HCT116 (cell line): Measurements from ENCODE around the gene CNTN4. TPM values are rescaled to one million over a fixed set of nuclear protein-coding genes. Genes with fewer than 3 reads are reported as not detected.

Experiments used
- ATAC-seq: fragments of 200-7000 bp; cut with Tn5 transposase; 2 replicates; pipeline ENCODE4 v1.9.1; 2020; ENCODE audit warnings: mild to moderate bottlenecking, moderate library complexity
- BruUV-seq: library from RNA; stranded (reverse); fragments of 400-500 nt; replicated peaks from 2 replicates; lab custom pipeline; 2021; lab: Mats Ljungman, UMichigan
- CTCF ChIA-PET: fragments of 300-600 bp; sonication (Branson Sonifier 250); formaldehyde crosslinking; loops from one replicate; lab custom pipeline; 2021; ENCODE audit warnings: antibody characterized with exemption; lab: Charles Lee
- POLR2A ChIA-PET: fragments of 300-600, 350-600 bp; sonication (Branson Sonifier 250); formaldehyde crosslinking; loops from one replicate; lab custom pipeline; 2021; ENCODE audit warnings: antibody characterized with exemption; lab: Charles Lee
- RAD21 ChIA-PET, 2 experiments: fragments of 300-600 bp; sonication (Branson Sonifier 250); formaldehyde crosslinking; loops; one replicate each; lab custom pipeline; 2023; ENCODE audit warnings: low total read pairs in 2 of 2; ENCODE audit not compliant: uncharacterized antibody in 2 of 2, unreplicated experiment in 2 of 2, low non-redundant PET in 1 of 2; lab: Charles Lee
- DNase-seq: peaks from one replicate; pipeline ENCODE4 v3.0.0-alpha.2; 2010; ENCODE audit warnings: low read depth, low spot score
- H2AFZ ChIP-seq: fragments of 200-600 bp; shearing (Covaris generic), sonication (generic); 2 replicates; pipeline ENCODE4 v1.6.1; 2017; ENCODE audit warnings: low read depth, mixed run types, mixed read lengths, antibody characterized with exemption, low read length; ENCODE audit not compliant: poor library complexity, severe bottlenecking
- H3K27ac ChIP-seq: 2 replicates; pipeline ENCODE4 v1.5.1; 2012; ENCODE audit warnings: low read depth, low read length
- H3K27me3 ChIP-seq: fragments of 200-600 bp; sonication (generic); 2 replicates; pipeline ENCODE4 v1.6.1; 2016; ENCODE audit warnings: mixed run types, low read length, mixed read lengths; ENCODE audit not compliant: insufficient read depth
- H3K36me3 ChIP-seq, 2 experiments: fragments of 200-500 bp in 1 of 2; fragments of 200-600 bp in 1 of 2; sonication (Bioruptor generic) in 1 of 2; sonication (generic) in 1 of 2; 2 replicates each; pipeline versions ENCODE4 v1.5.1 to v1.6.1; 2014 to 2016; ENCODE audit warnings: low read length in 2 of 2, inconsistent platforms in 1 of 2, mixed read lengths in 1 of 2, mixed run types in 1 of 2; ENCODE audit not compliant: insufficient read depth in 2 of 2, control insufficient read depth in 1 of 2
- H3K4me1 ChIP-seq, 2 experiments: fragments of 200-600 bp in 1 of 2; sonication (generic) in 1 of 2; 2 replicates each; pipeline versions ENCODE4 v1.5.1 to v1.6.1; 2012 to 2017; ENCODE audit warnings: low read length in 2 of 2, inconsistent platforms in 1 of 2, mild to moderate bottlenecking in 1 of 2, mixed read lengths in 1 of 2, mixed run types in 1 of 2, moderate library complexity in 1 of 2; ENCODE audit not compliant: insufficient read depth in 2 of 2, control insufficient read depth in 1 of 2
- H3K4me2 ChIP-seq: fragments of 200-600 bp; sonication (generic); 2 replicates; pipeline ENCODE4 v1.6.1; 2017; ENCODE audit warnings: mixed run types, low read length, mixed read lengths
- H3K4me3 ChIP-seq, 2 experiments: fragments of 200-600 bp in 1 of 2; sonication (generic) in 1 of 2; replicated peaks in 1 of 2; 2 replicates each; pipeline ENCODE4 v1.5.1; 2011 to 2016; ENCODE audit warnings: low read length in 2 of 2, control low read depth in 1 of 2, low read depth in 1 of 2, mild to moderate bottlenecking in 1 of 2, mixed read lengths in 1 of 2, mixed run types in 1 of 2
- H3K79me2 ChIP-seq: fragments of 200-600 bp; sonication (generic); 2 replicates; pipeline ENCODE4 v1.6.1; 2017; ENCODE audit warnings: mild to moderate bottlenecking, mixed run types, low read length, moderate library complexity, mixed read lengths; ENCODE audit not compliant: insufficient read depth
- H3K9ac ChIP-seq: fragments of 200-600 bp; sonication (generic); 2 replicates; pipeline ENCODE4 v1.6.1; 2016; ENCODE audit warnings: low read length, mixed read lengths
- H3K9me2 ChIP-seq: fragments of 200-600 bp; sonication (generic), shearing (Covaris generic); 2 replicates; pipeline ENCODE4 v1.6.1; 2017; ENCODE audit warnings: mixed run types, mild to moderate bottlenecking, moderate library complexity; ENCODE audit not compliant: insufficient read depth
- H3K9me3 ChIP-seq, 2 experiments: fragments of 200-500 bp in 1 of 2; fragments of 200-600 bp in 1 of 2; sonication (Bioruptor generic) in 1 of 2; sonication (generic) in 1 of 2; 2 replicates each; pipeline ENCODE4 v1.6.1; 2014 to 2017; ENCODE audit warnings: low read length in 2 of 2, mixed read lengths in 2 of 2, inconsistent platforms in 1 of 2, low read depth in 1 of 2, mild to moderate bottlenecking in 1 of 2, mixed run types in 1 of 2, moderate library complexity in 1 of 2; ENCODE audit not compliant: control insufficient read depth in 1 of 2, insufficient read depth in 1 of 2
- H4K20me1 ChIP-seq: fragments of 200-600 bp; sonication (generic), shearing (Covaris generic); 2 replicates; pipeline ENCODE4 v1.6.1; 2017; ENCODE audit warnings: mixed run types, mild to moderate bottlenecking, moderate library complexity; ENCODE audit not compliant: insufficient read depth
- CBX3 ChIP-seq: IDR thresholded peaks from 2 replicates; pipeline ENCODE4 v1.6.1; 2012; ENCODE audit warnings: low read depth
- EGR1 ChIP-seq: IDR thresholded peaks from 2 replicates; pipeline ENCODE4 v1.6.1; 2012; ENCODE audit warnings: low read depth
- ELF1 ChIP-seq: IDR thresholded peaks from 2 replicates; pipeline ENCODE4 v1.6.1; 2012; ENCODE audit warnings: low read depth, borderline replicate concordance
- EZH2 ChIP-seq: fragments of 200-600 bp; sonication (generic); IDR thresholded peaks from 2 replicates; pipeline ENCODE4 v1.6.1; 2017; ENCODE audit warnings: antibody characterized with exemption, mixed run types
- EZH2phosphoT487 ChIP-seq: fragments of 200-600 bp; IDR thresholded peaks from 2 replicates; pipeline ENCODE4 v1.6.1; 2018; ENCODE audit warnings: antibody characterized with exemption, borderline replicate concordance
- FOSL1 ChIP-seq: IDR thresholded peaks from 2 replicates; pipeline ENCODE4 v1.6.1; 2012; ENCODE audit warnings: low read depth
- POLR2A ChIP-seq: IDR thresholded peaks from 2 replicates; pipeline ENCODE4 v1.7.0; 2011; ENCODE audit warnings: borderline replicate concordance; ENCODE audit not compliant: insufficient read depth, insufficient read length; ENCODE audit errors: extremely low read depth
- POLR2AphosphoS5 ChIP-seq: IDR thresholded peaks from 2 replicates; pipeline ENCODE4 v1.6.1; 2011; ENCODE audit warnings: mild to moderate bottlenecking, low read depth, low read length, moderate library complexity
- RAD21 ChIP-seq: IDR thresholded peaks from 2 replicates; pipeline ENCODE4 v1.6.1; 2012; ENCODE audit warnings: low read depth, mild to moderate bottlenecking
- SIN3A ChIP-seq: IDR thresholded peaks from 2 replicates; pipeline ENCODE4 v1.6.1; 2012; ENCODE audit warnings: low read depth
- SP1 ChIP-seq: IDR thresholded peaks from 2 replicates; pipeline ENCODE4 v1.6.1; 2012; ENCODE audit warnings: low read depth
- TCF7L2 ChIP-seq: IDR thresholded peaks from 2 replicates; pipeline ENCODE4 v1.7.0; 2011; ENCODE audit warnings: borderline replicate concordance, inconsistent platforms; ENCODE audit not compliant: insufficient read depth, insufficient read length; ENCODE audit errors: extremely low read depth
- YY1 ChIP-seq: IDR thresholded peaks from 2 replicates; pipeline ENCODE4 v1.6.1; 2011; ENCODE audit warnings: low read length, low read depth, moderate library complexity, mild to moderate bottlenecking; ENCODE audit not compliant: insufficient replicate concordance; ENCODE audit errors: extremely low read depth
- ZFX ChIP-seq: fragments of 450-650 bp; IDR thresholded peaks from 2 replicates; pipeline ENCODE4 v1.6.1; 2017
- ZNF274 ChIP-seq: fragments of 200-500 bp; sonication (Bioruptor generic); IDR thresholded peaks from 2 replicates; pipeline ENCODE4 v1.6.1; 2014; ENCODE audit warnings: mild to moderate bottlenecking, low read depth, low read length, inconsistent platforms
- intact Hi-C: fragments of 100-400 bp; cut with micrococcal nuclease; formaldehyde crosslinking; loops from 2 replicates; pipeline ENCODE4 v1.10.0; 2022
- total RNA-seq: library from RNA; stranded (reverse); gene quantifications from one replicate; pipeline ENCODE4 v1.2.1, GENCODE V29; 2021; ENCODE audit not compliant: unreplicated experiment
- TF ChIP-seq, protein P1 (sequence below): IDR thresholded peaks from 2 replicates; pipeline ENCODE4 v1.6.1; 2012
- TF ChIP-seq, protein P2 (sequence below): IDR thresholded peaks from 2 replicates; pipeline ENCODE4 v1.6.1; 2011; ENCODE audit warnings: mild to moderate bottlenecking, low read length, moderate library complexity; ENCODE audit not compliant: insufficient replicate concordance; ENCODE audit errors: extremely low read depth
- TF ChIP-seq, protein P3 (sequence below): IDR thresholded peaks from 2 replicates; pipeline ENCODE4 v1.6.1; 2012; ENCODE audit warnings: low read depth
- TF ChIP-seq, protein P4 (sequence below): IDR thresholded peaks from 2 replicates; pipeline ENCODE4 v1.6.1; 2012

The CNTN4 gene
- total RNA-seq, 1 experiment from 2014 or later, result not detected

DNA sequence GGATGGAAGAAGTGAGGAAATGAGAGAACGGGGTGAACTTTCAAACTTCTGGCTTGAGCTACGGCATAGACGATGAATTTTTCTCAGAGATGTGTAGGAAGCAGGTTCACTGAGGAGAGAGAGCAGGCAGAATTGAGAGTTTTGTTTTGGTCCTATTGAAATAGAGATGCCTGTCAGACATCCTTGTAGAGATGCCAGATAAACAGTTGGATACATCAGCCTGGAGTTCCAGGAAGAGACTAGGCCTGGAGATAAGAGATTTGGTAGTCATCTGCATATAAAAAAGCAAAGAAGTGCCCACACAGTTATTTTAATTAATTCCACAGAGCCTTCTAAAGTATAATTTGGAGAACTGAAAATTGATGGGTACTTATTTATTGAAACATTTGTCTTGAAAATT, 515.9 kb downstream of the CNTN4 start:
- no peak overlapping the region for H3K4me2 ChIP-seq
- H3K36me3 ChIP-seq, result no peaks in the 10 kb centered on the region
- no peak for TF ChIP-seq EGR1
- TF ChIP-seq ZFX, result no peak
- TF ChIP-seq POLR2A, result no peak
- TF ChIP-seq, protein P1, sequence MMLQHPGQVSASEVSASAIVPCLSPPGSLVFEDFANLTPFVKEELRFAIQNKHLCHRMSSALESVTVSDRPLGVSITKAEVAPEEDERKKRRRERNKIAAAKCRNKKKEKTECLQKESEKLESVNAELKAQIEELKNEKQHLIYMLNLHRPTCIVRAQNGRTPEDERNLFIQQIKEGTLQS, result no peak
- TF ChIP-seq POLR2AphosphoS5, result no peak
- TF ChIP-seq SIN3A, result no peak
- no peak for TF ChIP-seq YY1
- no peak for TF ChIP-seq SP1
- TF ChIP-seq FOSL1, result no peak
- TF ChIP-seq, protein P2, sequence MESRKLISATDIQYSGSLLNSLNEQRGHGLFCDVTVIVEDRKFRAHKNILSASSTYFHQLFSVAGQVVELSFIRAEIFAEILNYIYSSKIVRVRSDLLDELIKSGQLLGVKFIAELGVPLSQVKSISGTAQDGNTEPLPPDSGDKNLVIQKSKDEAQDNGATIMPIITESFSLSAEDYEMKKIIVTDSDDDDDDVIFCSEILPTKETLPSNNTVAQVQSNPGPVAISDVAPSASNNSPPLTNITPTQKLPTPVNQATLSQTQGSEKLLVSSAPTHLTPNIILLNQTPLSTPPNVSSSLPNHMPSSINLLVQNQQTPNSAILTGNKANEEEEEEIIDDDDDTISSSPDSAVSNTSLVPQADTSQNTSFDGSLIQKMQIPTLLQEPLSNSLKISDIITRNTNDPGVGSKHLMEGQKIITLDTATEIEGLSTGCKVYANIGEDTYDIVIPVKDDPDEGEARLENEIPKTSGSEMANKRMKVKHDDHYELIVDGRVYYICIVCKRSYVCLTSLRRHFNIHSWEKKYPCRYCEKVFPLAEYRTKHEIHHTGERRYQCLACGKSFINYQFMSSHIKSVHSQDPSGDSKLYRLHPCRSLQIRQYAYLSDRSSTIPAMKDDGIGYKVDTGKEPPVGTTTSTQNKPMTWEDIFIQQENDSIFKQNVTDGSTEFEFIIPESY, result no peak
- no peak for TF ChIP-seq ZNF274
- no peak for TF ChIP-seq CBX3
- TF ChIP-seq, protein P3, sequence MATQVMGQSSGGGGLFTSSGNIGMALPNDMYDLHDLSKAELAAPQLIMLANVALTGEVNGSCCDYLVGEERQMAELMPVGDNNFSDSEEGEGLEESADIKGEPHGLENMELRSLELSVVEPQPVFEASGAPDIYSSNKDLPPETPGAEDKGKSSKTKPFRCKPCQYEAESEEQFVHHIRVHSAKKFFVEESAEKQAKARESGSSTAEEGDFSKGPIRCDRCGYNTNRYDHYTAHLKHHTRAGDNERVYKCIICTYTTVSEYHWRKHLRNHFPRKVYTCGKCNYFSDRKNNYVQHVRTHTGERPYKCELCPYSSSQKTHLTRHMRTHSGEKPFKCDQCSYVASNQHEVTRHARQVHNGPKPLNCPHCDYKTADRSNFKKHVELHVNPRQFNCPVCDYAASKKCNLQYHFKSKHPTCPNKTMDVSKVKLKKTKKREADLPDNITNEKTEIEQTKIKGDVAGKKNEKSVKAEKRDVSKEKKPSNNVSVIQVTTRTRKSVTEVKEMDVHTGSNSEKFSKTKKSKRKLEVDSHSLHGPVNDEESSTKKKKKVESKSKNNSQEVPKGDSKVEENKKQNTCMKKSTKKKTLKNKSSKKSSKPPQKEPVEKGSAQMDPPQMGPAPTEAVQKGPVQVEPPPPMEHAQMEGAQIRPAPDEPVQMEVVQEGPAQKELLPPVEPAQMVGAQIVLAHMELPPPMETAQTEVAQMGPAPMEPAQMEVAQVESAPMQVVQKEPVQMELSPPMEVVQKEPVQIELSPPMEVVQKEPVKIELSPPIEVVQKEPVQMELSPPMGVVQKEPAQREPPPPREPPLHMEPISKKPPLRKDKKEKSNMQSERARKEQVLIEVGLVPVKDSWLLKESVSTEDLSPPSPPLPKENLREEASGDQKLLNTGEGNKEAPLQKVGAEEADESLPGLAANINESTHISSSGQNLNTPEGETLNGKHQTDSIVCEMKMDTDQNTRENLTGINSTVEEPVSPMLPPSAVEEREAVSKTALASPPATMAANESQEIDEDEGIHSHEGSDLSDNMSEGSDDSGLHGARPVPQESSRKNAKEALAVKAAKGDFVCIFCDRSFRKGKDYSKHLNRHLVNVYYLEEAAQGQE, result no peak
- TF ChIP-seq RAD21, result no peak
- TF ChIP-seq ELF1, result no peak
- TF ChIP-seq TCF7L2, result no peak
- no peak for TF ChIP-seq EZH2
- TF ChIP-seq EZH2phosphoT487, result no peak
- TF ChIP-seq, protein P4, sequence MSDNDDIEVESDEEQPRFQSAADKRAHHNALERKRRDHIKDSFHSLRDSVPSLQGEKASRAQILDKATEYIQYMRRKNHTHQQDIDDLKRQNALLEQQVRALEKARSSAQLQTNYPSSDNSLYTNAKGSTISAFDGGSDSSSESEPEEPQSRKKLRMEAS, result no peak
- TF ChIP-seq, all 23 proteins: peak for 0
- DNase-seq (no peak), ATAC-seq (no peak)
- H2AFZ ChIP-seq, result no peak overlapping the region
- intact Hi-C loops, result no loop called here
- no peaks in the 10 kb centered on the region for H3K4me1 ChIP-seq
- H3K9me3 ChIP-seq, result peaks cover 11 to 18% of the 10 kb centered on the region in 2 experiments; a peak in 2 of 4 replicates
- H4K20me1 ChIP-seq, result no peaks in the 10 kb centered on the region
- no peaks in the 10 kb centered on the region for H3K27me3 ChIP-seq
- H3K4me3 ChIP-seq, result no peak overlapping the region
- CTCF ChIA-PET, result no interaction called here
- RAD21 ChIA-PET, result no interaction called here
- POLR2A ChIA-PET, result no interaction called here
- BruUV-seq, result no TSS peak
- no peak overlapping the region for H3K27ac ChIP-seq
- no peaks in the 10 kb centered on the region for H3K9me2 ChIP-seq
- H3K79me2 ChIP-seq, result no peaks in the 10 kb centered on the region
- H3K9ac ChIP-seq, result no peak overlapping the region
